ENCODE results near the gene PNLIPRP3. TPM values are rescaled to one million over a fixed set of nuclear protein-coding genes. Genes with fewer than 3 reads are reported as not detected.

PNLIPRP3 gene
- polyA plus RNA-seq, 3 donors: not detected

DNA sequence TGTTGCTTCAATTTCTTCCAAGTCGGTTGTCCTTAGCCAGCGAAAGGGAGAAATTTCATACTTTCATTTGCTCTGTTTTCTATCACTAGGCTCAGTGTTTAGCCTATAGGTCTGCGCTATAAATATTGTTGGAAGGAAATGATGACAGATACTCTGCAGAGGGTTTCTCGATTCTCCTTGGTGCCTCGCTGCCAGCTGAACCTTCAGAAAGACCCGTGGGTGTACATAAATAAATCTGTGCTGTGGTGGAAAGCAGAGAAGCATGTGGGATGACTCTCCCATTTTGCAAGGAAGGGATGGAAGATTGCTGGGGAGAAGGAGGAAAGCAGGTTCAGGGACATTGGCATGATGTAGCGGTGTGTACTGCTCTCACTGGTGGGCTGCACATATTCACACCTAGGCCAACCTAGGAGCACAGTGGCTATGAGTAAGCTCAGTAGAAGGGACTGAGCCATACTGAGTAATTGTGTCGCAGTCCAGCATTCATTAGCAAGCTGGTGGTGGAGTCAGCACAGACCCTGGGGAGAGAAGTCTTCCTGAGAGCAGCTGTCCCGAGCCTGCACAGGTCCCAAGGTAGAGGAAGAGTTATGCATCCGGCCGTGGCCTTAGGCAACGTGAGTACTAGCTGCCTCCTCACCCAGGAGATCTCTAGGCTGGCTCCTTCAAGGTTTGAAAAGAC lies 50.5 kb downstream of the PNLIPRP3 start:
- no peak for DNase-seq
- Histone ChIP-seq H2AFZ (ENCODE audit: insufficient read depth, low read depth, low read length, poor library complexity, severe bottlenecking) (no peak overlapping the region), H3K4me3 (replicated peaks in 1 of 3; ENCODE audit: low read depth in 2 of 3, low read length in 3 of 3) (no peak overlapping the region), H3K79me2 (ENCODE audit: insufficient read depth, low read length) (no peaks in the 10 kb centered on the region), H3K36me3 (replicated peaks in 1 of 2; ENCODE audit: control insufficient read depth in 1 of 2, insufficient read depth in 2 of 2, low read length in 2 of 2) (no peaks in the 10 kb centered on the region), H3K4me1 (ENCODE audit: control insufficient read depth in 1 of 2, insufficient read depth in 2 of 2, low read length in 2 of 2) (no peaks in the 10 kb centered on the region), H3K4me2 (replicated peaks; ENCODE audit: extremely low read depth, low read length, poor library complexity, severe bottlenecking) (no peak overlapping the region), H3K27me3 (ENCODE audit: control insufficient read depth in 2 of 2, insufficient read depth in 2 of 2, low read length in 2 of 2) (peaks cover 0 to 3% of the 10 kb centered on the region in 2 donors), H3K9me3 (replicated peaks in 1 of 2; ENCODE audit: control insufficient read depth in 1 of 2, insufficient read depth in 1 of 2, low read length in 2 of 2) (no peaks in the 10 kb centered on the region), H3K9ac (ENCODE audit: insufficient read depth, low read length, poor library complexity, severe bottlenecking) (no peak overlapping the region), H3K27ac (ENCODE audit: low read depth in 1 of 2, low read length in 2 of 2) (no peak overlapping the region), H4K20me1 (ENCODE audit: insufficient read depth, low read length) (no peaks in the 10 kb centered on the region)
- TF ChIP-seq, protein P1, sequence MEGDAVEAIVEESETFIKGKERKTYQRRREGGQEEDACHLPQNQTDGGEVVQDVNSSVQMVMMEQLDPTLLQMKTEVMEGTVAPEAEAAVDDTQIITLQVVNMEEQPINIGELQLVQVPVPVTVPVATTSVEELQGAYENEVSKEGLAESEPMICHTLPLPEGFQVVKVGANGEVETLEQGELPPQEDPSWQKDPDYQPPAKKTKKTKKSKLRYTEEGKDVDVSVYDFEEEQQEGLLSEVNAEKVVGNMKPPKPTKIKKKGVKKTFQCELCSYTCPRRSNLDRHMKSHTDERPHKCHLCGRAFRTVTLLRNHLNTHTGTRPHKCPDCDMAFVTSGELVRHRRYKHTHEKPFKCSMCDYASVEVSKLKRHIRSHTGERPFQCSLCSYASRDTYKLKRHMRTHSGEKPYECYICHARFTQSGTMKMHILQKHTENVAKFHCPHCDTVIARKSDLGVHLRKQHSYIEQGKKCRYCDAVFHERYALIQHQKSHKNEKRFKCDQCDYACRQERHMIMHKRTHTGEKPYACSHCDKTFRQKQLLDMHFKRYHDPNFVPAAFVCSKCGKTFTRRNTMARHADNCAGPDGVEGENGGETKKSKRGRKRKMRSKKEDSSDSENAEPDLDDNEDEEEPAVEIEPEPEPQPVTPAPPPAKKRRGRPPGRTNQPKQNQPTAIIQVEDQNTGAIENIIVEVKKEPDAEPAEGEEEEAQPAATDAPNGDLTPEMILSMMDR (IDR thresholded peaks at IDR 0.05): no peak
- Mint-ChIP-seq H3K4me3 (no peak overlapping the region), H3K27ac (no peak overlapping the region), H3K9me3 (peaks cover 0 to 4% (median 0%) of the 10 kb centered on the region in 7 donors), H3K27me3 (ENCODE audit: low read depth in 3 of 3) (peaks cover 2 to 5% (median 4%) of the 10 kb centered on the region in 3 donors), H3K36me3 (no peaks in the 10 kb centered on the region), H3K4me1 (no peaks in the 10 kb centered on the region)
- WGBS (ENCODE audit: insufficient coverage): 76% methylated on average over 6 of the region's 12 CpGs
- intact Hi-C loops (cut with micrococcal nuclease): no loop called here

- Mint-ChIP-seq H3K27me3 (ENCODE audit: low read depth in 3 of 3) (peaks cover 0 to 3% (median 2%) of the 10 kb centered on the region in 3 donors), H3K4me1 (no peaks in the 10 kb centered on the region), H3K36me3 (no peaks in the 10 kb centered on the region), H3K4me3 (no peak overlapping the region), H3K9me3 (no peaks in the 10 kb centered on the region), H3K27ac (no peak overlapping the region)
- H4K20me1 ChIP-seq (ENCODE audit: insufficient read depth, low read length): no peaks in the 10 kb centered on the region
- H3K9me3 ChIP-seq (replicated peaks in 1 of 2; ENCODE audit: control insufficient read depth in 1 of 2, insufficient read depth in 1 of 2, low read length in 2 of 2): no peaks in the 10 kb centered on the region
- TF ChIP-seq, protein P1 (IDR thresholded peaks at IDR 0.05): no peak
- H3K79me2 ChIP-seq (ENCODE audit: insufficient read depth, low read length): no peaks in the 10 kb centered on the region
- no peak overlapping the region for H3K4me3 ChIP-seq (replicated peaks in 1 of 3; ENCODE audit: low read depth in 2 of 3, low read length in 3 of 3)
- no CpG with 5 or more reads among the region's 7 CpGs for WGBS (ENCODE audit: insufficient coverage)
- H3K4me2 ChIP-seq (replicated peaks; ENCODE audit: extremely low read depth, low read length, poor library complexity, severe bottlenecking): no peak overlapping the region
- intact Hi-C loops (cut with micrococcal nuclease): no loop called here
- peaks cover 0 to 1% of the 10 kb centered on the region in 2 donors for H3K27me3 ChIP-seq (ENCODE audit: control insufficient read depth in 2 of 2, insufficient read depth in 2 of 2, low read length in 2 of 2)
- no peaks in the 10 kb centered on the region for H3K36me3 ChIP-seq (replicated peaks in 1 of 2; ENCODE audit: control insufficient read depth in 1 of 2, insufficient read depth in 2 of 2, low read length in 2 of 2)
- no peak for DNase-seq
- H2AFZ ChIP-seq (ENCODE audit: insufficient read depth, low read depth, low read length, poor library complexity, severe bottlenecking): no peak overlapping the region
- no peak overlapping the region for H3K9ac ChIP-seq (ENCODE audit: insufficient read depth, low read length, poor library complexity, severe bottlenecking)
- H3K4me1 ChIP-seq (ENCODE audit: control insufficient read depth in 1 of 2, insufficient read depth in 2 of 2, low read length in 2 of 2): no peaks in the 10 kb centered on the region
- no peak overlapping the region for H3K27ac ChIP-seq (ENCODE audit: low read depth in 1 of 2, low read length in 2 of 2)
Observed at GRCh38 chr10:116486770-116487448, 59.3 kb downstream of the PNLIPRP3 start.

Measured in CD14-positive monocyte (primary cell).